Activated CD4-positive, alpha-beta memory T cell treated with anti-CD3 and anti-CD28 coated beads for 36 hours (primary cell): ENCODE results near the gene MCM10. TPM values are rescaled to one million over a fixed set of nuclear protein-coding genes. Genes with fewer than 3 reads are reported as not detected.
"Not testable (repeated sequence)": the region's sequence is repeated elsewhere in the genome, so short reads cannot be mapped to it uniquely, and the experiment has no call there.

ENCODE experiments used
- CTCF ChIA-PET: fragments of 350-600 bp; sonication (Branson Sonifier 250); formaldehyde crosslinking; loops from one replicate; lab custom pipeline; 2021; ENCODE audit warnings: antibody characterized with exemption, inconsistent platforms; lab: Charles Lee
- POLR2A ChIA-PET: fragments of 350-600 bp; sonication (Branson Sonifier 250); formaldehyde crosslinking; loops from one replicate; lab custom pipeline; 2021; ENCODE audit warnings: antibody characterized with exemption; lab: Charles Lee
- DNase-seq: peaks from one replicate; pipeline ENCODE4 v3.0.0-alpha.2; 2020
- H3K27ac Mint-ChIP-seq: one replicate; pipeline ENCODE4 v1.8.0; 2021; ENCODE audit warnings: mixed read lengths
- H3K27me3 Mint-ChIP-seq: one replicate; pipeline ENCODE4 v1.8.0; 2021; ENCODE audit warnings: mixed read lengths
- H3K36me3 Mint-ChIP-seq: one replicate; pipeline ENCODE4 v1.8.0; 2021; ENCODE audit warnings: mixed read lengths
- H3K4me1 Mint-ChIP-seq: one replicate; pipeline ENCODE4 v1.8.0; 2021; ENCODE audit warnings: low read depth, mixed read lengths
- H3K4me3 Mint-ChIP-seq: one replicate; pipeline ENCODE4 v1.8.0; 2021; ENCODE audit warnings: mild to moderate bottlenecking, mixed read lengths
- H3K9me3 Mint-ChIP-seq: one replicate; pipeline ENCODE4 v1.8.0; 2021; ENCODE audit warnings: mixed read lengths
- intact Hi-C: fragments of 100-400 bp; cut with micrococcal nuclease; formaldehyde crosslinking; loops from one replicate; pipeline ENCODE4 v1.15.1; 2023
- total RNA-seq, 2 experiments: library from RNA; stranded (reverse); gene quantifications; one replicate each; pipeline ENCODE4 v1.2.3, GENCODE V29; 2021

Gene MCM10
- total RNA-seq, 2 experiments from 2014 or later, result 70.6 to 74.2 TPM

DNA sequence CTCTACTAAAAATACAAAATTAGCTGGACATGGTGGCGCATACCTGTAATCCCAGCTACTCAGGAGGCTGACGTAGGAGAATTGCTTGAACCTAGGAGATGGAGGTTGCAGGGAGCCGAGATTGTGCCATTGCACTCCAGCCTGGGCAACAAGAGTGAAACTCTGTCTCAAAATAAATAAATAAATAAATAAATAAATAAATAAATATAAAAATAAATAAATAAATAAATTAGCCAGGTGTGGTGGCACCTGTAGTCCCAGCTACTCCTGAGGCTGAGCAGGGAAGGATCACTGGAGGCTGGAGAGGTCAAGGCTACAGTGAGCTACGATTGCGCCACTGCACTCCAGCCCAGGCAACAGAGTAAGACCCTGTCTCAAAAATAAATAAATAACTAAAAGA lies 80.9 kb downstream of the MCM10 start:
- DNase-seq, H3K4me1 Mint-ChIP-seq, intact Hi-C loops, H3K36me3 Mint-ChIP-seq, H3K4me3 Mint-ChIP-seq, H3K9me3 Mint-ChIP-seq, H3K27me3 Mint-ChIP-seq, H3K27ac Mint-ChIP-seq, POLR2A ChIA-PET, CTCF ChIA-PET: not testable (repeated sequence)

DNA sequence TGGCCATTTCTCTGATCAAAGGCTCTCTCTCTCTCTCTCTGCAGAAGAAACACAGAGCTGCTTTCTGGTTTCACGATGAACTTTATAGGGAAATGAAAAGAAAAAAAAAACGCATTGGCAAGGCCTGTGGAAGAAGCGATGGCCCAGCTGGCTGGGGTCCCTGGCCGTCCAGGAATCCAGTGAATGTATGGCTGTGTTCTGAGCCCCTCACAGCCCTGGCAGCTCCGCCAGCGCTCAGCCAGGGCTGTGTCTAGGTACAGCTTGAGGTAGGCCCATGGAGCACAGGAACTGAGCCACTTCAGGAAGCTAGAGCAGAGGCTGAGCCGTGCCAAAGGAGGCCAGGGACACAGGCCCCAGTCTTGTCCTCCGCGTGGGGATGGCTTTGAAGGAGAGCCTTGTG lies 85.9 kb downstream of the MCM10 start:
- DNase-seq, result no peak
- ChIA-PET POLR2A (no interaction called here), CTCF (no interaction called here)
- H3K36me3 Mint-ChIP-seq, result no peaks in the 10 kb centered on the region
- no peak overlapping the region for H3K4me3 Mint-ChIP-seq
- no peaks in the 10 kb centered on the region for H3K9me3 Mint-ChIP-seq
- intact Hi-C loops, result no loop called here
- H3K27me3 Mint-ChIP-seq, result no peaks in the 10 kb centered on the region
- H3K27ac Mint-ChIP-seq, result no peak overlapping the region
- H3K4me1 Mint-ChIP-seq, result no peaks in the 10 kb centered on the region

DNA sequence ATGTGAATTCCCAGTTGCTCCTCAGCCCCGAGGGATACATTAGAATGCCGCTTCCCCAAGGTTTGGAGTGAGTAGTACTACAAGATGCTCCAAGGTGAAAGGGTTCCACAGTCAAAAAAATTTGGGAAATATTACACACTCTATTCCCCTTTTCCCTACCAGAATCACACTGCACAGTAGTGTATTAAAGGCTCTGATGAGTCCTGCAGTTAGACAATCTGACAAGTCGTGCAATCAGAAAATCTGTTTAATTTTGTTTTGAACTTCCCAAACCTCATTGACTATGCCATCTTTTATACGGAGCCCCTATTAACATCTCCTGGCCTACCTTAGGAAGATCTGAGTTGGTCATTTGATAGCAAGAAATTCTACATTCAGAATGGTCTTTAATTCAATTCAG lies 86.4 kb downstream of the MCM10 start:
- Mint-ChIP-seq H3K36me3 (no peaks in the 10 kb centered on the region), H3K9me3 (no peaks in the 10 kb centered on the region), H3K4me3 (no peak overlapping the region), H3K27ac (no peak overlapping the region), H3K4me1 (no peaks in the 10 kb centered on the region), H3K27me3 (no peaks in the 10 kb centered on the region)
- ChIA-PET POLR2A (no interaction called here), CTCF (no interaction called here)
- intact Hi-C loops, result no loop called here
- DNase-seq, result no peak

DNA sequence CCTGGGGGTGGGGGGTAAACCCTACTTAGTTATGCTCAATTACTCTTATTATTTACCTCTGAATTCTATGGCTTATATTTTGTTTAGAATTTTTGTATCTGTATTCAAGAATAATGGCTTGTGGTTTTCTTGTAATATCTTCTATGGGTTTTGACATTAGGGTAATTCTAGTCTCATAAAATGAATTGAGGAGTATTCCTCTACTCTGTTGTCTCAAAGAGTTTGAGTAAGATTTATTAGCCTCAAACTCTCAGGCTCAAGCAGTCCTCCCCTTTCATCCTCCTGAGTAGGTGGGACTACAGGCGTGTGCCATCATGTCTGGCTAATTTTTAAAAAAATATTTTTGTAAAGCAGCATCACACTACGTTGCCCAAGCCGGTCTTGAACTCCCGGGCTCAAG lies 92.4 kb downstream of the MCM10 start:
- ChIA-PET CTCF (no interaction called here), POLR2A (no interaction called here)
- DNase-seq, result no peak
- H3K36me3 Mint-ChIP-seq, result no peaks in the 10 kb centered on the region
- H3K4me3 Mint-ChIP-seq, result no peak overlapping the region
- peaks cover 2% of the 10 kb centered on the region for H3K27me3 Mint-ChIP-seq
- intact Hi-C loops, result no loop called here
- no peak overlapping the region for H3K27ac Mint-ChIP-seq
- peaks cover 3% of the 10 kb centered on the region for H3K4me1 Mint-ChIP-seq
- peaks cover 3% of the 10 kb centered on the region for H3K9me3 Mint-ChIP-seq

DNA sequence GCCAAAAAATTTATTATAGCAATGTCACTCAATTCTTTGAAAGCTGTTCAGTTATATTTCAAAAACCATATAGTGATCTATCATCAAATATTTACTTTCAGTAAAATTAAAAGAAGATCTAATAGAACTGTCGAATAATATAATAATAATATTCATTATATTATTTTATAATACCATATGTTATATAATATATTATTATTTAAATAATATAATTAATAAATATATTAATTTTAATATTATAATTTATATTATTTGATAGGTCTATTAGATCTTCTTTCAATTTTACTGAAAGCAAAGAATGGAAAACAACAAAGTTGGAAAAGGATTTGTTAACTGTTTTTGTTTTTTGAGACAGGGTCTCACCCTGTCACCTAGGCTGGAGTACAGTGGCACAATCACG lies 95.3 kb downstream of the MCM10 start:
- H3K36me3 Mint-ChIP-seq, result no peaks in the 10 kb centered on the region
- H3K4me1 Mint-ChIP-seq, result peaks cover 3% of the 10 kb centered on the region
- peaks cover 3% of the 10 kb centered on the region for H3K9me3 Mint-ChIP-seq
- H3K27me3 Mint-ChIP-seq, result peaks cover 2% of the 10 kb centered on the region
- CTCF ChIA-PET, result no interaction called here
- no peak for DNase-seq
- H3K27ac Mint-ChIP-seq, result no peak overlapping the region
- intact Hi-C loops, result no loop called here
- H3K4me3 Mint-ChIP-seq, result no peak overlapping the region
- POLR2A ChIA-PET, result no interaction called here

DNA sequence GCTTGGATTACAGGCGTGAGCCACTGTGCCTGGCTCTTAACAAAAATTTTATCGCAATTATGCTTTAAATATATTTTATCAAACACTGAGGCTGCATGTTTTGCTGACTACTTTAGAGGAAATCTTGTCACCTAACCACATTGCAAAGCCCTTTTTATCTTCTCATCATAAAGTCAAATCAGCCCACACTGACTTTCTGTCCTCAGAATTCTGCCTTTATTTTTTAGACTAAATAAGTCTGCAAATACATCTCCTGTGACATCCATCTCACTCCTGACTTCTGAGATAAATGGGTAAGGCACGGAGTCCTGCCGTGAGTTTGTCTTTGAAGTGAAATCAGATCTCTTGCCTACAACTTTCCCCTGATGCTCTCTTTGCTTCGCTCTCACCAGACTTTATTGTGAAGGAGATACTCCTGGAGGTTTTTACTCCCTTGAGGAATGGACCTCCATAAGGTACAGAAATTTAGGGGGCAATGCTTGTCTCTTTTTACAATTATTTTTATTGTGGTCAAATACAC lies 96.3 kb downstream of the MCM10 start:
- H3K4me3 Mint-ChIP-seq, result no peak overlapping the region
- intact Hi-C loops, result no loop called here
- H3K4me1 Mint-ChIP-seq, result peaks cover 3% of the 10 kb centered on the region
- no peaks in the 10 kb centered on the region for H3K36me3 Mint-ChIP-seq
- ChIA-PET CTCF (no interaction called here), POLR2A (no interaction called here)
- H3K27ac Mint-ChIP-seq, result no peak overlapping the region
- no peak for DNase-seq
- peaks cover 5% of the 10 kb centered on the region for H3K27me3 Mint-ChIP-seq
- H3K9me3 Mint-ChIP-seq, result peaks cover 3% of the 10 kb centered on the region

Other genes with a start within 250 kb of the MCM10 start
- gene CCDC3, start 159.8 kb upstream of the MCM10 start, total RNA-seq, result under 1 TPM; 0.34 to 0.45 TPM
- gene OPTN, start 61.4 kb upstream of the MCM10 start, total RNA-seq, result 100 to 1,000 TPM; 107 to 113 TPM
- gene UCMA, start 72.8 kb downstream of the MCM10 start, total RNA-seq, result not detected
- 10 to 100 TPM; 14.9 to 15.4 TPM for gene PHYH, start 138.5 kb downstream of the MCM10 start, total RNA-seq
- 10 to 100 TPM; 57.2 to 57.6 TPM for gene SEPHS1, start 186.7 kb downstream of the MCM10 start, total RNA-seq